K562 treated with DMSO at 1 percent for 48 hours (cell line): ENCODE measurements around the gene RSPO3. TPM values are rescaled to one million over a fixed set of nuclear protein-coding genes. Genes with fewer than 3 reads are reported as not detected.

Experiments
- total RNA-seq: library from RNA; unstranded; fragments of 300-600 nt; gene quantifications from 2 replicates; pipeline ENCODE4 v1.2.3, GENCODE V29; 2022; ENCODE audit warnings: low replicate concordance; ENCODE audit errors: extremely low read depth

Gene RSPO3
- total RNA-seq, result not detected in 2 replicates

GRCh38 chr6:127118298-127119101 lies at the start of gene RSPO3:
Gene RSPO3 (plus strand): TSS chr6:127118671. CDS start chr6:127119193, 522 bp downstream.

Other genes with a start within 250 kb of the RSPO3 start
- gene RNF146, start 148.2 kb downstream of the RSPO3 start, total RNA-seq, result not detected in 2 replicates
- gene ECHDC1, start 224.9 kb downstream of the RSPO3 start, total RNA-seq, result not detected in 2 replicates